MM.1S (cell line): ENCODE results near the gene BTRC.

Experiments used
- EZH2 ChIP-seq: fragments of 300-600 bp; sonication (generic); optimal IDR thresholded peaks from 2 replicates; pipeline ENCODE3; 2017; ENCODE audit warnings: low read depth, mild to moderate bottlenecking, antibody characterized with exemption, low read length, mixed read lengths
- TF ChIP-seq, protein P1 (sequence below): fragments of 300-600 bp; sonication (generic); IDR thresholded peaks from 2 replicates; pipeline ENCODE4 v1.5.1; 2016; ENCODE audit warnings: antibody characterized with exemption, low read length, mixed read lengths

GRCh38 chr10:101566333-101567164, 212.6 kb downstream of the BTRC start:
- TF ChIP-seq EZH2 = no peak
- TF ChIP-seq, protein P1, sequence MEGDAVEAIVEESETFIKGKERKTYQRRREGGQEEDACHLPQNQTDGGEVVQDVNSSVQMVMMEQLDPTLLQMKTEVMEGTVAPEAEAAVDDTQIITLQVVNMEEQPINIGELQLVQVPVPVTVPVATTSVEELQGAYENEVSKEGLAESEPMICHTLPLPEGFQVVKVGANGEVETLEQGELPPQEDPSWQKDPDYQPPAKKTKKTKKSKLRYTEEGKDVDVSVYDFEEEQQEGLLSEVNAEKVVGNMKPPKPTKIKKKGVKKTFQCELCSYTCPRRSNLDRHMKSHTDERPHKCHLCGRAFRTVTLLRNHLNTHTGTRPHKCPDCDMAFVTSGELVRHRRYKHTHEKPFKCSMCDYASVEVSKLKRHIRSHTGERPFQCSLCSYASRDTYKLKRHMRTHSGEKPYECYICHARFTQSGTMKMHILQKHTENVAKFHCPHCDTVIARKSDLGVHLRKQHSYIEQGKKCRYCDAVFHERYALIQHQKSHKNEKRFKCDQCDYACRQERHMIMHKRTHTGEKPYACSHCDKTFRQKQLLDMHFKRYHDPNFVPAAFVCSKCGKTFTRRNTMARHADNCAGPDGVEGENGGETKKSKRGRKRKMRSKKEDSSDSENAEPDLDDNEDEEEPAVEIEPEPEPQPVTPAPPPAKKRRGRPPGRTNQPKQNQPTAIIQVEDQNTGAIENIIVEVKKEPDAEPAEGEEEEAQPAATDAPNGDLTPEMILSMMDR = no peak
